Testis (tissue), 3 donors: ENCODE data around the gene LINC00305. TPM values are rescaled to one million over a fixed set of nuclear protein-coding genes. Genes with fewer than 3 reads are reported as not detected.

ENCODE experiments used
- DNase-seq: peaks from one replicate; pipeline ENCODE4 v3.0.0-alpha.2; 2019
- H3K27ac ChIP-seq, 2 donors: fragments of 200-600 bp; sonication (generic); one replicate each; pipeline ENCODE4 v1.5.1; 2019
- H3K27me3 ChIP-seq: fragments of 200-600 bp; sonication (generic); one replicate; pipeline ENCODE4 v1.5.1; 2019
- H3K36me3 ChIP-seq: fragments of 200-600 bp; sonication (generic); one replicate; pipeline ENCODE4 v1.5.1; 2017; ENCODE audit warnings: low read depth; ENCODE audit errors: missing control alignments
- H3K4me1 ChIP-seq: fragments of 200-600 bp; sonication (generic); one replicate; pipeline ENCODE4 v1.5.1; 2019
- H3K4me3 ChIP-seq, 2 donors: fragments of 200-600 bp; sonication (generic); one replicate each; pipeline ENCODE4 v1.5.1; 2017 to 2019
- H3K9me3 ChIP-seq: fragments of 200-600 bp; sonication (generic); one replicate; pipeline ENCODE4 v1.5.1; 2017
- CTCF ChIP-seq, 3 experiments: fragments of 450-650 bp in 2 of 3; fragments of 200-600 bp in 1 of 3; sonication (generic) in 1 of 3; IDR thresholded peaks; one replicate each; pipeline ENCODE4 v1.5.1; 2016 to 2019; ENCODE audit warnings: antibody characterized with exemption in 3 of 3, mild to moderate bottlenecking in 2 of 3, moderate library complexity in 1 of 3
- POLR2A ChIP-seq: fragments of 450-650 bp; IDR thresholded peaks from one replicate; pipeline ENCODE4 v1.6.1; 2017; ENCODE audit warnings: antibody characterized with exemption, mild to moderate bottlenecking, moderate library complexity
- WGBS, 2 donors: methylation state at CpG; one replicate each; pipeline ENCODE4 v1.1.5; 2018; 5-methylcytosine and 5-hydroxymethylcytosine counted together
- intact Hi-C: fragments of 100-400 bp; cut with DNase I; formaldehyde crosslinking; loops from one replicate; pipeline ENCODE4 v1.15.1; 2023; ENCODE audit warnings: low total_unique reads
- polyA plus RNA-seq: library from polyadenylated mRNA; stranded (reverse); fragments of 350-450 nt; fragmentation: Illumina TruSeq; extraction: RNeasy Lipid Tissue Mini Kit (QIAGEN cat#74804); gene quantifications from one replicate; pipeline ENCODE4 v1.2.3, GENCODE V29; 2014; ENCODE audit warnings: low read depth, low replicate concordance; ENCODE audit not compliant: insufficient read depth
- total RNA-seq, 2 donors: library from RNA; depleted of rRNA; stranded (reverse); fragments of >200 nt; gene quantifications; one replicate each; pipeline ENCODE4 v1.2.3, GENCODE V29; 2016

The LINC00305 gene
- total and polyA plus RNA-seq, 3 donors from 2014 or later = 13.2 TPM; not detected in 2

GRCh38 chr18:64110692-64111480 lies 38.0 kb downstream of the LINC00305 start:
- Histone ChIP-seq H3K9me3 (no peaks in the 10 kb centered on the region), H3K27ac (no peak overlapping the region), H3K36me3 (no peaks in the 10 kb centered on the region), H3K4me1 (no peaks in the 10 kb centered on the region), H3K4me3 (no peak overlapping the region), H3K27me3 (no peaks in the 10 kb centered on the region)
- intact Hi-C loops = no loop called here
- 73 to 77% methylated on average over 7 of the region's 7 CpGs for WGBS, 2 donors
- no peak for DNase-seq
- TF ChIP-seq CTCF (IDR thresholded peaks at IDR 0.05) (no peak), POLR2A (no peak)

GRCh38 chr18:64103986-64104385 lies 44.9 kb downstream of the LINC00305 start:
- no peak for TF ChIP-seq CTCF (IDR thresholded peaks at IDR 0.05)
- TF ChIP-seq POLR2A = no peak
- WGBS, 2 donors = 96% methylated on average over 4 of the region's 4 CpGs
- no peaks in the 10 kb centered on the region for H3K36me3 ChIP-seq
- no peaks in the 10 kb centered on the region for H3K4me1 ChIP-seq
- intact Hi-C loops = no loop called here
- no peaks in the 10 kb centered on the region for H3K9me3 ChIP-seq
- H3K4me3 ChIP-seq = no peak overlapping the region
- no peak for DNase-seq
- H3K27ac ChIP-seq = no peak overlapping the region
- H3K27me3 ChIP-seq = no peaks in the 10 kb centered on the region

- Histone ChIP-seq H3K4me1 (no peaks in the 10 kb centered on the region), H3K27me3 (no peaks in the 10 kb centered on the region), H3K4me3 (no peak overlapping the region), H3K36me3 (no peaks in the 10 kb centered on the region), H3K9me3 (no peaks in the 10 kb centered on the region), H3K27ac (no peak overlapping the region)
- no peak for DNase-seq
- intact Hi-C loops = no loop called here
- TF ChIP-seq CTCF (IDR thresholded peaks at IDR 0.05) (no peak), POLR2A (no peak)
- WGBS, 2 donors = 75 to 78% methylated on average over 6 of the region's 6 CpGs
These were observed 48.6 kb downstream of the LINC00305 start for GRCh38 chr18:64100116-64100922.

- Histone ChIP-seq H3K27ac (no peak overlapping the region), H3K36me3 (no peaks in the 10 kb centered on the region), H3K4me3 (no peak overlapping the region), H3K4me1 (no peaks in the 10 kb centered on the region), H3K27me3 (no peaks in the 10 kb centered on the region), H3K9me3 (no peaks in the 10 kb centered on the region)
- no peak for TF ChIP-seq POLR2A
- TF ChIP-seq CTCF (IDR thresholded peaks at IDR 0.05) = no peak
- no peak for DNase-seq
- WGBS, 2 donors = 94 to 95% methylated on average over 3 of the region's 3 CpGs
- intact Hi-C loops = no loop called here
These were observed 49.6 kb downstream of the LINC00305 start for GRCh38 chr18:64099244-64099643.
